Testis (tissue), 3 donors: ENCODE measurements around the gene KCNT2. TPM values are rescaled to one million over a fixed set of nuclear protein-coding genes. Genes with fewer than 3 reads are reported as not detected.

ENCODE experiments used
- DNase-seq: peaks from one replicate; pipeline ENCODE4 v3.0.0-alpha.2; 2019
- H3K27ac ChIP-seq, 2 donors: fragments of 200-600 bp; sonication (generic); one replicate each; pipeline ENCODE4 v1.5.1; 2019
- H3K27me3 ChIP-seq: fragments of 200-600 bp; sonication (generic); one replicate; pipeline ENCODE4 v1.5.1; 2019
- H3K36me3 ChIP-seq: fragments of 200-600 bp; sonication (generic); one replicate; pipeline ENCODE4 v1.5.1; 2017; ENCODE audit warnings: low read depth; ENCODE audit errors: missing control alignments
- H3K4me1 ChIP-seq: fragments of 200-600 bp; sonication (generic); one replicate; pipeline ENCODE4 v1.5.1; 2019
- H3K4me3 ChIP-seq, 2 donors: fragments of 200-600 bp; sonication (generic); one replicate each; pipeline ENCODE4 v1.5.1; 2017 to 2019
- H3K9me3 ChIP-seq: fragments of 200-600 bp; sonication (generic); one replicate; pipeline ENCODE4 v1.5.1; 2017
- CTCF ChIP-seq, 3 experiments: fragments of 450-650 bp in 2 of 3; fragments of 200-600 bp in 1 of 3; sonication (generic) in 1 of 3; IDR thresholded peaks; one replicate each; pipeline ENCODE4 v1.5.1; 2016 to 2019; ENCODE audit warnings: antibody characterized with exemption in 3 of 3, mild to moderate bottlenecking in 2 of 3, moderate library complexity in 1 of 3
- POLR2A ChIP-seq: fragments of 450-650 bp; IDR thresholded peaks from one replicate; pipeline ENCODE4 v1.6.1; 2017; ENCODE audit warnings: antibody characterized with exemption, mild to moderate bottlenecking, moderate library complexity
- WGBS, 2 donors: methylation state at CpG; one replicate each; pipeline ENCODE4 v1.1.5; 2018; 5-methylcytosine and 5-hydroxymethylcytosine counted together
- intact Hi-C: fragments of 100-400 bp; cut with DNase I; formaldehyde crosslinking; loops from one replicate; pipeline ENCODE4 v1.15.1; 2023; ENCODE audit warnings: low total_unique reads
- polyA plus RNA-seq: library from polyadenylated mRNA; stranded (reverse); fragments of 350-450 nt; fragmentation: Illumina TruSeq; extraction: RNeasy Lipid Tissue Mini Kit (QIAGEN cat#74804); gene quantifications from one replicate; pipeline ENCODE4 v1.2.3, GENCODE V29; 2014; ENCODE audit warnings: low read depth, low replicate concordance; ENCODE audit not compliant: insufficient read depth
- total RNA-seq, 2 donors: library from RNA; depleted of rRNA; stranded (reverse); fragments of >200 nt; gene quantifications; one replicate each; pipeline ENCODE4 v1.2.3, GENCODE V29; 2016

KCNT2 gene
- total and polyA plus RNA-seq, 3 donors from 2014 or later, result 2.7 to 3.9 (median 3.2) TPM

- Histone ChIP-seq H3K36me3 (no peaks in the 10 kb centered on the region), H3K4me3 (peak overlapping the region in 1 of 2 donors; percentile 2), H3K27me3 (no peaks in the 10 kb centered on the region), H3K4me1 (no peaks in the 10 kb centered on the region), H3K9me3 (no peaks in the 10 kb centered on the region), H3K27ac (peak overlapping the region in 1 of 2 donors; percentile 21)
- WGBS, 2 donors, result 22 to 27% methylated on average over 2 of the region's 2 CpGs
- TF ChIP-seq CTCF (IDR thresholded peaks at IDR 0.05) (no peak), POLR2A (no peak)
- DNase-seq, result no peak
- intact Hi-C loops, result no loop called here
Measured at GRCh38 chr1:196558411-196558810, 49.8 kb downstream of the KCNT2 start.

GRCh38 chr1:196557797-196558196, 50.4 kb downstream of the KCNT2 start:
- WGBS, 2 donors, result 30 to 39% methylated on average over 2 of the region's 2 CpGs
- DNase-seq, result no peak
- peak overlapping the region in 1 of 2 donors; percentile 21 for H3K27ac ChIP-seq
- intact Hi-C loops, result no loop called here
- H3K9me3 ChIP-seq, result no peaks in the 10 kb centered on the region
- peak overlapping the region in 1 of 2 donors; percentile 2 for H3K4me3 ChIP-seq
- no peaks in the 10 kb centered on the region for H3K36me3 ChIP-seq
- no peaks in the 10 kb centered on the region for H3K27me3 ChIP-seq
- H3K4me1 ChIP-seq, result no peaks in the 10 kb centered on the region
- no peak for TF ChIP-seq POLR2A
- no peak for TF ChIP-seq CTCF (IDR thresholded peaks at IDR 0.05)

DNA sequence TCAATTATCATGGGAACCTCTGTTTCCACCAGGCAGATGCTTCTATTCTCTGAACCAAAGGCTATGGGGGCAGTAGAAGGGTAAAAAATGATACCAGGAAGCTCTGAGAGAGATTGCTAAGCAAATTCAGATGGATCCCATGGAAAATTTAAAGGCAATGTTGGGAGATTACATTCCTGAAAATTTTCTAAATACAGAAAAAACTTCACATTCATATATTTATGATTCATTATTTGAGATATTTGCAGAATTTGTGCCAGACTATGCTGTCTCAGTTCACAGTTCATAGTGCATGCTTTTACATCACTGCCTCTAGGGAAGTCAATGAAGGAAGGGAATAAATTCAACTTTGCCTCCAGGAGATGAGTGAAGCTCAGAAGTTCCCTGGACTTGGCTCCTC, 57.5 kb downstream of the KCNT2 start:
- intact Hi-C loops, result no loop called here
- DNase-seq, result no peak
- H3K4me1 ChIP-seq, result no peaks in the 10 kb centered on the region
- H3K4me3 ChIP-seq, result no peak overlapping the region
- no peaks in the 10 kb centered on the region for H3K27me3 ChIP-seq
- no peaks in the 10 kb centered on the region for H3K9me3 ChIP-seq
- H3K36me3 ChIP-seq, result no peaks in the 10 kb centered on the region
- TF ChIP-seq CTCF (IDR thresholded peaks at IDR 0.05) (no peak), POLR2A (no peak)
- H3K27ac ChIP-seq, result no peak overlapping the region

DNA sequence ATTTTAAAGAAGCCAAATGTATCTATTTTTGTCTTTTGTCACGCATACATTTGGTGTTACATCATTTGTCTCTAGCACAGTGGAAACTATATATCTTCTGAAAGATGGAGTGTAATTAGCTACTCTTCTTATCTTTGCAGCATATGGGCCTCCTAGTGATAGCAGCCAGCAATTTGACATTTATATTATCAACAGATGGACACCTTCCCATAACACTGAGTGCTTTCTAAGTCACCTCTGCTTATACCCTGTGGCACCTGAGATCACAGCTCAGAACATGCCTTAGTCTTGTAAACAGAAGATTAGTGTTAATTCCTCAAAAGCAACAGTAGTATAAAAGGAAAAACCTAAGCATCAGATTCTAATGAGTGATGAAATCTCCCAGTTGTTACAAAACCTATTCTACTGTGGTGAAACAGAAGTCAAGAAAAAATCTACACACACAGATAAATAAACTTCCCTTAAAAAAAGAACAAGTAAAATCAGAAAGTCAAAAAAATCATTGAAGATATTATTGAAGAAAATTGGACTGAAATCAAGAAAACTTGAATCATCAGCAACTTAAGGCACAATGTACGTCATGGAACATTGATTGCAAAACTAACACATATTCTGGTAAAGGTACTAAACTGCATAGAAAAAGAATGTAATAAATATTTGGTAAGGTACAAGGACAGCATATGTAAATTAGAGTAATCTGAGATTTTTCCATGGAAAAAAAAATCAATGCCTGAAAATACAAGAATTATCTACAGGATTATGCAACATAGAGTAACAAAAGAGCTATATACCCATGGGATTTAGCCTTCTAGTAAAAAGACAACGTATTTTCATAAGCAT, 61.7 kb downstream of the KCNT2 start:
- Histone ChIP-seq H3K4me3 (no peak overlapping the region), H3K27ac (no peak overlapping the region), H3K36me3 (no peaks in the 10 kb centered on the region), H3K4me1 (no peaks in the 10 kb centered on the region), H3K27me3 (no peaks in the 10 kb centered on the region), H3K9me3 (no peaks in the 10 kb centered on the region)
- TF ChIP-seq POLR2A (no peak), CTCF (IDR thresholded peaks at IDR 0.05) (no peak)
- intact Hi-C loops, result no loop called here
- no peak for DNase-seq
- WGBS, 2 donors, result 77 to 87% methylated on average over 3 of the region's 3 CpGs

- no peak for DNase-seq
- no peaks in the 10 kb centered on the region for H3K27me3 ChIP-seq
- no peak for TF ChIP-seq CTCF (IDR thresholded peaks at IDR 0.05)
- TF ChIP-seq POLR2A, result no peak
- WGBS, 2 donors, result 94 to 95% methylated on average over 1 of the region's 1 CpG
- intact Hi-C loops, result no loop called here
- H3K27ac ChIP-seq, result no peak overlapping the region
- H3K4me1 ChIP-seq, result no peaks in the 10 kb centered on the region
- H3K36me3 ChIP-seq, result no peaks in the 10 kb centered on the region
- H3K9me3 ChIP-seq, result no peaks in the 10 kb centered on the region
- no peak overlapping the region for H3K4me3 ChIP-seq
Measured at GRCh38 chr1:196545222-196545621, 63.0 kb downstream of the KCNT2 start.
